Esophagus squamous epithelium (tissue), 4 donors: ENCODE data around the gene CCDC13.

Experiments
- POLR2A ChIP-seq, 4 donors: fragments of 450-650 bp; IDR thresholded peaks; one replicate each; pipeline ENCODE4 v1.6.1; 2017; ENCODE audit warnings: antibody characterized with exemption in 4 of 4, mild to moderate bottlenecking in 4 of 4, moderate library complexity in 3 of 4
- TF ChIP-seq, protein P1 (sequence below), 6 experiments: fragments of 450-650 bp in 4 of 6; fragments of 200-600 bp in 2 of 6; sonication (generic) in 2 of 6; IDR thresholded peaks; one replicate each; pipeline ENCODE4 v1.5.1; 2016 to 2019; ENCODE audit warnings: antibody characterized with exemption in 6 of 6, mild to moderate bottlenecking in 4 of 6, moderate library complexity in 4 of 6

DNA sequence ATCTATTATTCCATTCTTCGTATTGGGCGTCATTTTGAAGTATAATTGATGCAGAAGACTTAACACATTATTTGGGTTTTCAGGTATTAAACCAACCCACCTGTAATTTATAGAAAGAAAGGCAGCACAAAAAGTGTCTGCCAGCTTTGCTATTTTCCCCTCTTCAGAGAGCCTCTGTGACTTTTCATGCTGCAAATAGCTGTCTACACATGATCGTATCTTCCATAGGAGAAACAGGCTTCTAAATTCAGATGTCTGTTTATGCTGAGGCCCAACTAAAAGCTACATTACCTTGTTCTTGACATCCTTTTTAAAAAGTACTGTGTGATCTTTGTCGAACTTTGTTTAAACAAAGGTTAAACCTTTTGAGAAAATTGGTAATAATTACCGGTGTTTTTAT, 41.2 kb upstream of the CCDC13 start:
- TF ChIP-seq POLR2A (IDR thresholded peaks at IDR 0.05) = no peak
- TF ChIP-seq, protein P1, sequence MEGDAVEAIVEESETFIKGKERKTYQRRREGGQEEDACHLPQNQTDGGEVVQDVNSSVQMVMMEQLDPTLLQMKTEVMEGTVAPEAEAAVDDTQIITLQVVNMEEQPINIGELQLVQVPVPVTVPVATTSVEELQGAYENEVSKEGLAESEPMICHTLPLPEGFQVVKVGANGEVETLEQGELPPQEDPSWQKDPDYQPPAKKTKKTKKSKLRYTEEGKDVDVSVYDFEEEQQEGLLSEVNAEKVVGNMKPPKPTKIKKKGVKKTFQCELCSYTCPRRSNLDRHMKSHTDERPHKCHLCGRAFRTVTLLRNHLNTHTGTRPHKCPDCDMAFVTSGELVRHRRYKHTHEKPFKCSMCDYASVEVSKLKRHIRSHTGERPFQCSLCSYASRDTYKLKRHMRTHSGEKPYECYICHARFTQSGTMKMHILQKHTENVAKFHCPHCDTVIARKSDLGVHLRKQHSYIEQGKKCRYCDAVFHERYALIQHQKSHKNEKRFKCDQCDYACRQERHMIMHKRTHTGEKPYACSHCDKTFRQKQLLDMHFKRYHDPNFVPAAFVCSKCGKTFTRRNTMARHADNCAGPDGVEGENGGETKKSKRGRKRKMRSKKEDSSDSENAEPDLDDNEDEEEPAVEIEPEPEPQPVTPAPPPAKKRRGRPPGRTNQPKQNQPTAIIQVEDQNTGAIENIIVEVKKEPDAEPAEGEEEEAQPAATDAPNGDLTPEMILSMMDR (IDR thresholded peaks at IDR 0.05) = no peak
